Heart right ventricle (tissue), 16 donors: ENCODE data around the gene KCNJ15. TPM values are rescaled to one million over a fixed set of nuclear protein-coding genes. Genes with fewer than 3 reads are reported as not detected.

Experiments
- ATAC-seq, 8 donors: fragments of 200-7000 bp; cut with Tn5 transposase; one replicate each; pipeline ENCODE4 v1.9.1; 2020; ENCODE audit warnings: mild to moderate bottlenecking in 8 of 8, moderate library complexity in 8 of 8, moderate number of reproducible peaks in 1 of 8
- DNase-seq, 2 donors: peaks; one replicate each; pipeline ENCODE4 v3.0.0-alpha.2; 2020
- H3K27ac ChIP-seq, 10 donors: fragments of 200-600 bp; sonication (generic) in 2 of 10; one replicate each; pipeline versions ENCODE4 v1.5.0 to v1.8.0; 2020 to 2022; ENCODE audit warnings: mild to moderate bottlenecking in 3 of 10
- H3K27me3 ChIP-seq, 7 donors: fragments of 200-600 bp; one replicate each; pipeline ENCODE4 v1.8.0; 2021 to 2022; ENCODE audit warnings: mild to moderate bottlenecking in 2 of 7
- H3K36me3 ChIP-seq, 9 donors: fragments of 200-600 bp; sonication (generic) in 1 of 9; one replicate each; pipeline versions ENCODE4 v1.5.0 to v1.8.0; 2020 to 2022; ENCODE audit warnings: mild to moderate bottlenecking in 2 of 9
- H3K4me1 ChIP-seq, 9 donors: fragments of 200-600 bp; sonication (generic) in 1 of 9; one replicate each; pipeline versions ENCODE4 v1.5.0 to v1.8.0; 2020 to 2022; ENCODE audit warnings: mild to moderate bottlenecking in 4 of 9
- H3K4me3 ChIP-seq, 10 donors: fragments of 200-600 bp; sonication (generic) in 2 of 10; one replicate each; pipeline versions ENCODE4 v1.5.0 to v1.8.0; 2020 to 2022; ENCODE audit warnings: mild to moderate bottlenecking in 7 of 10, moderate library complexity in 2 of 10
- H3K9me3 ChIP-seq, 11 donors: fragments of 200-600 bp in 10 of 11; sonication (generic) in 2 of 11; one replicate each; pipeline versions ENCODE4 v1.5.0 to v1.8.0; 2013 to 2022; ENCODE audit warnings: mild to moderate bottlenecking in 2 of 11, control low read depth in 1 of 11, moderate library complexity in 1 of 11
- CTCF ChIP-seq, 9 donors: fragments of 200-600 bp; sonication (generic) in 2 of 9; IDR thresholded peaks; one replicate each; pipeline versions ENCODE4 v1.5.0 to v1.8.0; 2021 to 2022; ENCODE audit warnings: antibody characterized with exemption in 9 of 9, mild to moderate bottlenecking in 5 of 9, moderate library complexity in 1 of 9
- WGBS, 2 donors: extraction: QIAGEN DNeasy Blood & Tissue Kit; methylation state at CpG; one replicate each; pipeline ENCODE4 v1.1.7; 2013; ENCODE audit warnings: inconsistent platforms in 1 of 2; 5-methylcytosine and 5-hydroxymethylcytosine counted together
- intact Hi-C, 10 donors: fragments of 100-400 bp; cut with DNase I; formaldehyde crosslinking; loops; one replicate each; pipeline versions ENCODE4 v1.11.1 to v1.14.2; 2022
- polyA plus RNA-seq, 2 donors: library from polyadenylated mRNA; stranded (reverse); fragments of 200-250 nt; gene quantifications; one replicate each; pipeline ENCODE4 v1.2.3, GENCODE V29; 2013
- total RNA-seq, 10 donors: library from RNA; stranded (reverse); fragmentation: NEBNext Ultra II Directional in 3 of 10; extraction: Animal tissue kit (Norgen Biotek cat#: 25700) in 3 of 10; gene quantifications; one replicate each; pipeline versions ENCODE4 v1.2.1 to v1.2.4, GENCODE V29; 2021 to 2023
- donor health status: Arrhythmogenic right ventricular cardiomyopathy.
- donor health status: ischemic (EF 13 %, LVEDD 7.1; RV severe dilation, severe dysfunction).
- donor health status: healthy with polysubstance abuse.
- donor health status: DM: no; HTN: yes; CAD: no.
- donor health status: DM: no; HTN: no; CAD: no.
- donor health status: ischemic (EF 25% LVEDD 6.9; RV normal size, moderate dysfunction).
- donor health status: ischemic (EF 25% LVEDD 5.7; RV mildly dilated, moderate dysfunction).
- donor health status: healthy.
- donor health status: DM: yes; HTN: yes; CAD: no.
- donor health status: Ischemic cardiomyopathy.
- donor health status: ischemic (EF 35%, LVEDD 5.7; RV mildly dilated, moderate dysfunction).
- donor health status: nonischemic (EF 11% LVEDD 7.7; RV severe dilation, severe dysfunction).
- donor health status: DM: yes; HTN: yes; CAD: no.
- donor health status: PGD.
- donor health status: ischemic (EF 29% LVEDD 5.4; RV normal size, mild dysfunction).
- donor health status: nonischemic (EF 23%, LVEDD 6.1; RV moderate dilation, normal function).

KCNJ15 gene
- total and polyA plus RNA-seq, 12 donors = 0.10 to 2.1 (median 0.47) TPM; not detected in 2

- intact Hi-C loops = no loop called here
These were observed 12.2 kb downstream of the KCNJ15 start for GRCh38 chr21:38268864-38269575.

GRCh38 chr21:38269576-38269936, 12.8 kb downstream of the KCNJ15 start:
- WGBS, 2 donors = 41 to 43% methylated on average over 2 of the region's 2 CpGs
- Histone ChIP-seq H3K36me3 (no peaks in the 10 kb centered on the region), H3K9me3 (no peaks in the 10 kb centered on the region), H3K27me3 (no peaks in the 10 kb centered on the region), H3K27ac (peak overlapping the region in 1 of 10 donors; percentile 66), H3K4me3 (no peak overlapping the region), H3K4me1 (peaks cover 0 to 52% (median 0%) of the 10 kb centered on the region in 9 donors)
- no peak for DNase-seq
- intact Hi-C loops = no loop called here
- no peak for TF ChIP-seq CTCF (IDR thresholded peaks at IDR 0.05)
- no peak for ATAC-seq

More at GRCh38 chr21:38268864-38269575, 12.2 kb downstream of the KCNJ15 start:
- DNase-seq (no peak), ATAC-seq (no peak)
- Histone ChIP-seq H3K27ac (peak overlapping the region in 1 of 10 donors; percentile 66), H3K9me3 (no peaks in the 10 kb centered on the region), H3K4me3 (no peak overlapping the region), H3K36me3 (no peaks in the 10 kb centered on the region), H3K27me3 (no peaks in the 10 kb centered on the region), H3K4me1 (peaks cover 0 to 49% (median 0%) of the 10 kb centered on the region in 9 donors)
- no peak for TF ChIP-seq CTCF (IDR thresholded peaks at IDR 0.05)
- WGBS, 2 donors = 78 to 81% methylated on average over 5 of the region's 5 CpGs

GRCh38 chr21:38272215-38272614, 15.4 kb downstream of the KCNJ15 start:
- no peak for DNase-seq
- intact Hi-C loops = no loop called here
- H3K4me3 ChIP-seq = no peak overlapping the region
- ATAC-seq = no peak
- H3K9me3 ChIP-seq = no peaks in the 10 kb centered on the region
- no peak for TF ChIP-seq CTCF (IDR thresholded peaks at IDR 0.05)
- WGBS, 2 donors = 77 to 81% methylated on average over 6 of the region's 6 CpGs
- no peaks in the 10 kb centered on the region for H3K36me3 ChIP-seq
- H3K4me1 ChIP-seq = peaks cover 0 to 52% (median 0%) of the 10 kb centered on the region in 9 donors
- H3K27ac ChIP-seq = peak overlapping the region in 1 of 10 donors; percentile 90
- H3K27me3 ChIP-seq = no peaks in the 10 kb centered on the region

- no peak overlapping the region for H3K4me3 ChIP-seq
- ATAC-seq (peak in 3 of 8 donors; percentile 22 to 59 (median 56)), DNase-seq (no peak)
- no peaks in the 10 kb centered on the region for H3K36me3 ChIP-seq
- intact Hi-C loops = no loop called here
- no peak for TF ChIP-seq CTCF (IDR thresholded peaks at IDR 0.05)
- H3K4me1 ChIP-seq = peaks cover 0 to 51% (median 0%) of the 10 kb centered on the region in 9 donors
- no peaks in the 10 kb centered on the region for H3K27me3 ChIP-seq
- peak overlapping the region in 1 of 10 donors; percentile 90 for H3K27ac ChIP-seq
- 83 to 84% methylated on average over 8 of the region's 8 CpGs for WGBS, 2 donors
- H3K9me3 ChIP-seq = no peaks in the 10 kb centered on the region
These were observed 17.2 kb downstream of the KCNJ15 start for GRCh38 chr21:38273745-38274542.
